A172 (cell line): ENCODE results near the gene LCK. TPM values are rescaled to one million over a fixed set of nuclear protein-coding genes. Genes with fewer than 3 reads are reported as not detected.
A peak's percentile ranks its signal among the peaks of the same experiment; 100 is the strongest.
"Not testable (repeated sequence)": the region's sequence is repeated elsewhere in the genome, so short reads cannot be mapped to it uniquely, and the experiment has no call there.

Experiments
- DNase-seq: peaks from one replicate; pipeline ENCODE4 v3.0.0-alpha.2; 2015; ENCODE audit warnings: low spot score
- total RNA-seq: library from RNA; depleted of rRNA; stranded (reverse); fragments of >200 nt; shearing (Covaris generic); gene quantifications from 2 replicates; pipeline ENCODE4 v1.2.3, GENCODE V29; 2014

Gene LCK
- total RNA-seq, 1 experiment from 2014 or later: not detected

DNA sequence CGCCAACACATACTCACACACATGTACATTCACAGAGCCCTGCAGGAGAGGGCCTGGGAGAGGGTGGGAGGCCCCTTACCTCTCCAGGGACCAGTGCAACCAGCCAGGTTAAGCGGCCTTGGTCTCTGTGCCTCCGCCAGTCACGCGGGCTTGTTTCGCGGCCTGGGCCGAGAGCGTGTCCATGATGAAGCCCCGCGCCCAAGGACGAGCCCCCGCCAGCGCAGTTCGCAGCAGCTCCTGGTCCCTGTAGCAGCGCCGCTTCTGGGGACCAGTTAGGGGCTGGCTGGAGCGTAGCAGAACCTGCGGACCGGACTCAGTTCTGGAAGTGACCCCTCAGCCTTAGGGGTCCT is 11.3 kb upstream of the LCK start:
- DNase-seq: no peak

DNA sequence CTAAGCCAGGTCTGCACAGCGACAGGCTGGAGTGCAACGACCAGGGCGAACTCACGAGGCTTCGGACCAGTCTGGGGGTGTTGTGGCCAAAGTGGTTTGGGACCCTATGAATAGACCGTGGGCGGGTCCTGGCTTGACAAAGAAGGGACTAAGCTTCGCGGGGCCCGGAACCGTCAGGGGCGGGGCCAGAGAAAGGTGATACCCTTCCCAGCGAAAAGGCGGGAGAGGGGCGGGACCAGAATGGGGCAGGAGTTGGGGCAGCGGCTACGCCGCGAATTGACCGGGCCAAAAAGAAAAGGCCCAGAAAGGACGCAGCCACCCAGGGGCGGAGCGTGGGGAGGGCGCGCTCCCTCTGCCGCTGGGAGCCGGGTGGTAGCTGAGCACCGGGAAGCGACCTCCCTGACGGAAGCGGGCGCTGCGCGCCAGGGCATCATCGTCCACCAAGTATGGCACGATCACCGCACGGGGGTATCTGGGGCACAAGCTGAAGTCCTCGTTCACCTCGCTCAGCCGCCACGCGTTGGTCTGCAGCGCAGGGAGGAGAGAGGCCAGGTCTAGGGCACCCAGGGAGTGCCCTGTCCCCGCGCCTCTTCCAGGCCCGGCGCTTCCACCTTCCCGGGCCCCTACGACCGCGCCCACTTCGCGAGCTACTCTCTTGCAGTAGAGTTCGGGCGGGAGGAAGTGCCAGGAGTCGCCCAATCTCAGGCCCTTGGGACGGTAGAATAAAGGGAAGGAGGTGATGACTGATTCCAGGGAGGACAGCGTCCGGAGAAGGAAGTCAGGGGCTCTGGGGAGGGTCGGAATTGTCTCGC is 10.7 kb upstream of the LCK start:
- no peak for DNase-seq

- no peak for DNase-seq
Measured at GRCh38 chr1:32241001-32241763, 9.9 kb upstream of the LCK start.

- no peak for DNase-seq
Measured at GRCh38 chr1:32242341-32242851, 8.7 kb upstream of the LCK start.

DNA sequence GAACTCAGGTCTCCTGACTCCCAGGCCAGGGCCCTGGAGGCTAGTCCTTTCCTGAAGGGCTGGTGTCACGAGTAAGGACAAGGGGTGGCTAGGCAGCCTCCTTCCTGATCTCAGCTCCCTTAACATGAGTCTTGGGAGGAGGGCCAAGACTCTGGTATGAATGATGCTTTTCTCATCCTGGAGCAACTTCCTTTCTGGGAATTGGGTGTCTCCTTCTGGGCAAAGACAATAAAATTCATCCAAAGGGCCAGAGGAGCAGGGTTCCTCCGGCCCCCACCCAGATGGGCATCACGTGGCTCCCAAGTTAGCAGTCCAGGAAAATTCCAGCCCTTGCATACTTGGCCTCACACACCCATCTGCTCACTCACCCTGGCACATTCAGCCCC is 4.2 kb upstream of the LCK start, which contains the start of gene FAM167B:
FAM167B (plus strand) TSS at position 335 of the 386 bp plus-strand sequence. CDS start 200 bp downstream, outside the sequence.
- peak; percentile 61 for DNase-seq

- DNase-seq: no peak
Measured at GRCh38 chr1:32247452-32247851, 3.6 kb upstream of the LCK start.

DNA sequence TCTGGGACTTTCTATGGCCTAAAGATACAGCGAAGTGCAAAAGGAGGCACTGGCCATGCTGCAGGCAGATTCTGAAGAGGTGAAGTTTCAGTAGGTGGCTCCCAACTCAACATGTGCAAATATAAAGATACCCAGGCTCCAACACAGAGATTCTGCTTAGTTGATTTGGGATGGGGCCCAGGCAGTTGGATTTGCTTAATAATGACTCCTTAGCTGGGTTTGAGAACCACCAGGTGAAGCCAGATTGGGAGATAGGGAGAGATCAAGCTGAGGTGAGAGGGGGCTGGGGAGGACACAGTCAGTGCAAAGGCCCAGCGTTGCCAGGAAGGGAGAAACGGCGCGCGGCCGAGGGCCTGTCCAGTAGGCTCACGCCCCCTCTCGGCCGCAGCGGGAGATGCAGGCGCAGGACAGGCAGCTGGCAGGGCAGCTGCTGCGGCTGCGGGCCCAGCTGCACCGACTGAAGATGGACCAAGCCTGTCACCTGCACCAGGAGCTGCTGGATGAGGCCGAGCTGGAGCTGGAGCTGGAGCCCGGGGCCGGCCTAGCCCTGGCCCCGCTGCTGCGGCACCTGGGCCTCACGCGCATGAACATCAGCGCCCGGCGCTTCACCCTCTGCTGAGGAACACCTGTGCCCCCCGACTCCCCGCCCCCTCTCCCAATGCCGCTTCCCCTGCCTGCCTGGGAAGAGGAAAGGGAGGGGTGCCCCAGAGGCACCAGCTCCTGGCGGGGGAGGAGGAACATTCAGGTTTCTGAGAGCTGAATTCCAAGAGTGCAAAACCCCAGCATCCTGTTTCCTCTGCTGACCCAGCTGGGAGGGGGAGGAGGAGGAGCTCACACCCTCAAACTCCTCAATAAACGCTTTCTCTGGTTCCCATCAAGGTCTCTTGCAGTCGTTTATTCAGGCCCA is 2.8 kb upstream of the LCK start:
- peak; percentile 53 for DNase-seq

- peak; percentile 26 for DNase-seq
Measured at GRCh38 chr1:32249831-32250525, 1.1 kb upstream of the LCK start.

GRCh38 chr1:32255072-32256071 is 4.3 kb downstream of the LCK start:
- DNase-seq: no peak

DNA sequence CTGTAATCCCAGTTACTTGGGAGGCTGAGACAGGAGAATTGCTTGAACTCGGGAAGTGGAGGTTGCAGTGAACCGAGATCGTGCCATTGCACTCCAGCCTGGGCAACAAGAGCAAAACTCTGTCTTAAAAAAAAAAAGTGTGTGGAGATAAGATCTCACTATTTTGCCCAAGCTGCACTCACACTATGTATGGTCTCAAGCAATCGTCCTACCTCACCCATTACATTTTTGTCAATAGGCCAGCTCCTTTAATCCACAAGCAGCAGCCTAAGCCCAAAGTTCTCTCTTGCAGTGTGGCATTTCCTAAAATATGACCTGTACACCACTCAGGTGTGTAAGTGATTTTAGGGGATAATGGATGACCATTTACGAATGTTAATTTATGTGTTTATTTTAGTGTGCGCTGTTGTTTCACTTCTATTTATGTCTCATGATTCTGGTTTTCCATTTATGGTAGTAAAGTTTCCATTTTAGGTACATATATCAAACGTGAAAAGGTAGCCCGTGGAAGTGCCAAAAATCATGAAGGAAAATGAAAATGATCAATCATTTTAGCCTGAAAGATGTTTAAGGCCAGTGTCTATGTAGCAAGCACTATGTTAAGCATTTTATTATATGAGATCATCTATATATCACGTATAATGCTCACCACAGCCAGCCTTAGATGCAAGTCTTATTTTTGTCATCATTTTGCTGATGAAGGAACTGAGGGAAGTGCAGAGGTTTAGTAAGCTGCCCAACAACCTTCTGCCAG is 5.6 kb downstream of the LCK start:
- DNase-seq: no peak

- no peak for DNase-seq
Measured at GRCh38 chr1:32257227-32257508, 6.1 kb downstream of the LCK start.

DNA sequence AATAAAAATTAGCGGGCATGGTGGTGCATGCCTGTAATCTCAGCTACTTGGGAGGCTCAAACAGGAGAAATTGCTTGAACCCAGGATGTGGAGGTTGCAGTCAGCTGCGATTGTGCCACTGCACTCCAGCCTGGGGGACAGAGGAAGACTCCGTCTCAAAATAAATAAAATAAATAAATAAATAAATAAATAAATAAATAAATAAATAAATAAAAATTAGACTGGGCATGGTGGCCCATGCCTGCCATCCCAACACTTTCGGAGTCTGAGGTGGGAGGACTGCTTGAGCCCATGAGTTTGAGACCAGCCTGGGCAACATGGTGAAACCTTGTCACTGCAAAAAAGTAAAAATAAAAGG is 12.2 kb downstream of the LCK start:
- not testable (repeated sequence) for DNase-seq

GRCh38 chr1:32263744-32264143 is 12.7 kb downstream of the LCK start:
- DNase-seq: no peak

GRCh38 chr1:32265846-32266245 is 14.8 kb downstream of the LCK start:
- DNase-seq: no peak

DNA sequence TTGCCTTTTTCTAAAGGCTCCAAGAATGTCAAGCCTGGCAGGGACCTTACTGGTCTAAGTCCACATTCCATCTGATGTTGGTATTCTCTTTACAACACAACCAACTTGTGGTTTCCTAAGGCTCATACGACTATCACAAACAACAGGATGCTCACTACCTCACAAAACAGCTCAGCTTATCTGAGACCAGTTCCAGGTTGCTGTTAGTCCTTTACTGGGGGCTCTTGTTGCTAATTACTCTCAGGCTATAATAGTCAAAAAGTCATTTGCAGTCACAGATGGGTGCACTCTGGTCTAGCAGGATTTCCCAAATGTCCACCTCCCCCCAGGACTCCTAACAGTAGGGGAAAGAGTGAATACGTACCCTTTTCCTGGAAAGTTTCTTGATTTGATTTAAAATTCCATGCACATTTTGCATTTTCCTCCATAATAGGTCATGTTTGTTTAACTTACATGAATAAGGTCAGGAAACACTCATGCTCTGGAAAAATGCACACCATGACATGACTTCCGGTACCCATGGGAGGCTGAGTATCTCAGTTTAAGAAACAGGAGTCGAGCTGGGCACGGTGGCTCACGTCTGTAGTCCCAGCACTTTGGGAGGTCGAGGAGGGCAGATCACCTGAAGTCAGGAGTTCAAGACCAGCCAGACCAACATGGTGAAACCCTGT is 16.0 kb downstream of the LCK start:
- no peak for DNase-seq

DNA sequence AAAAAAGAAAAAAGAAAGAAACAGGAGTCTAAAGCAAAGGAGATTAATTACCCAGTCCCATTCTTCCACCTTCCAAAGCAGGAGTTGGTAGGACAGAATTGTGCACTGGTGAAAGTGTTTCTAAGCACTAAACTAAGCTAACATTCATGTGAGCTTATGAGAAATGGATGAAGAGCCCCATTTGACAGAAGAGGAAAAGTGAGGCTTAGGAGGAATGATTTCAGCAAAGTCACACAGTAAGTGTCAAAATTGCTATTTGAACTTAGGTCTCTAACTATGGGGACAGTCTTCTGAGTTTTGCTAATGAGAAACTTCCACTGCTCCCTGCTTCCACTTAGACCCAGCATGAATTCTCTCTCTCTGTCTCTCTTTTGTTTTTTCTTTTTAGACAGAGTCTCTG is 18.7 kb downstream of the LCK start:
- no peak for DNase-seq

DNA sequence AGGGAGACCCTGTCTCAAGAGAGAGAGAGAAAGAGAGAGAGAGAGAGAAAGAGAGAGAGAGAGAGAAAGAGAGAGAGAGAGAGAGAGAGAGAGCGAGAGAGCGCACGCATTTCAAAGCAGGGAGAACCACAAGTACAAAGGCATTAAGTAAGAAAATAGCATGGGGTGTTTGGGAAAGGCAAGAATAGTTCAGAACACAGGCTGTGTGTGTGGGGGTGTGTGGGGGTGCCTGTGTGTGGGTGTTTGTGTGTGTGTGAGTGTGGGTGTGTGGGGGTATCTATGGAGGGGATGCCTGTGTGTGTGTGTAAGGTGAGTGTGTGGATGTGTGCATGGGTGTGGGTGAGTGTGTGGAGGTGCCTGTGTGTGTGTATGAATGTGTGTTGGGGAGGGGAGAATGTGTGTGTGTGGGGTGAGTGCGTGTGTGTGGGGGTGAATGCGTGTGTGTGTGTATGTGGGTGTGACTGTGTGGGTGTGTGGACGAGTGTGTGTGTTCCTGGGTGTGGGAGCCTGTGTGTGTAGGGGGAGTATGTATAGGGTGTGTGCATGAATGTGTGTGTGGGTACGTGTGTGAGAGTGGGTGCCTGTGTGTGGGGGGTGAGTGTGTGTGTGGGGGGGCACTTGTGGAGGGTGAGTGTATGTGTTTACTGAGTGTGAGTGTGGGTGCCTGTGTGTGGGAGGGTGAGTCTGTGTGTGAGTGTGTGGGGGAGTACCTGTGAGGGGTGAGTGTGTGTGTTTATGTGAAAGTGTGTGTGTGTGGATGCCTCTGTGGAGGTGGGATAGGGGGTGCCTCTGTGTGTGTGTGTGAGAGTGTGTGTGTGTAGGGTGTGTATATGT is 21.7 kb downstream of the LCK start:
- no peak for DNase-seq
